Measurements from ENCODE around the gene OR2G3.

OR2G3 gene

GRCh38 chr1:247578946-247579460, 26.4 kb upstream of the OR2G3 start:
- TF ChIP-seq, protein P1, sequence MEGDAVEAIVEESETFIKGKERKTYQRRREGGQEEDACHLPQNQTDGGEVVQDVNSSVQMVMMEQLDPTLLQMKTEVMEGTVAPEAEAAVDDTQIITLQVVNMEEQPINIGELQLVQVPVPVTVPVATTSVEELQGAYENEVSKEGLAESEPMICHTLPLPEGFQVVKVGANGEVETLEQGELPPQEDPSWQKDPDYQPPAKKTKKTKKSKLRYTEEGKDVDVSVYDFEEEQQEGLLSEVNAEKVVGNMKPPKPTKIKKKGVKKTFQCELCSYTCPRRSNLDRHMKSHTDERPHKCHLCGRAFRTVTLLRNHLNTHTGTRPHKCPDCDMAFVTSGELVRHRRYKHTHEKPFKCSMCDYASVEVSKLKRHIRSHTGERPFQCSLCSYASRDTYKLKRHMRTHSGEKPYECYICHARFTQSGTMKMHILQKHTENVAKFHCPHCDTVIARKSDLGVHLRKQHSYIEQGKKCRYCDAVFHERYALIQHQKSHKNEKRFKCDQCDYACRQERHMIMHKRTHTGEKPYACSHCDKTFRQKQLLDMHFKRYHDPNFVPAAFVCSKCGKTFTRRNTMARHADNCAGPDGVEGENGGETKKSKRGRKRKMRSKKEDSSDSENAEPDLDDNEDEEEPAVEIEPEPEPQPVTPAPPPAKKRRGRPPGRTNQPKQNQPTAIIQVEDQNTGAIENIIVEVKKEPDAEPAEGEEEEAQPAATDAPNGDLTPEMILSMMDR (conservative IDR thresholded peaks at IDR 0.05; ENCODE audit: low read length), result no peak
- no peak overlapping the region for H3K4me3 ChIP-seq (ENCODE audit: low read length)
- DNase-seq (ENCODE audit: low read depth), result no peak

DNA sequence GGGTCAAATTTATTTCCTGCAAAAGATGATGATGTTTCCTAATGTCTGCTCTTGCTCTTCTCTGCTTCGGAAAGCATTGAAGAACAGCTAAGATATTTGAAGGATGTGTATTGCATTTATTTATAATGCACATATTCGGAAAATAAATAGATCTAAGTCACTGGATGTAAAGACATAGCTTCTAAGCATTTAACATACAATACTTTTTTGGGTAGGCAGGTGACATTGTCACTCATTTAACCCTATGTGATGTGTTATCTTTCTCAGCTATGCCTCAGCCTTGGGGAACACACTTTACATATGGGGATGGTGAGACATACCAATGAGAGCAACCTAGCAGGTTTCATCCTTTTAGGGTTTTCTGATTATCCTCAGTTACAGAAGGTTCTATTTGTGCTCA, 17.3 kb upstream of the OR2G3 start, which contains the start of gene OR2G2:
OR2G2 (plus strand) TSS at position 301 of the 400 bp plus-strand sequence; CDS start at position 301, 0 bp downstream.
- H3K4me3 ChIP-seq (ENCODE audit: low read length), result no peak within 1 kb of the TSS
- TF ChIP-seq, protein P1 (conservative IDR thresholded peaks at IDR 0.05; ENCODE audit: low read length), result no peak
- no peak for DNase-seq (ENCODE audit: low read depth)

DNA sequence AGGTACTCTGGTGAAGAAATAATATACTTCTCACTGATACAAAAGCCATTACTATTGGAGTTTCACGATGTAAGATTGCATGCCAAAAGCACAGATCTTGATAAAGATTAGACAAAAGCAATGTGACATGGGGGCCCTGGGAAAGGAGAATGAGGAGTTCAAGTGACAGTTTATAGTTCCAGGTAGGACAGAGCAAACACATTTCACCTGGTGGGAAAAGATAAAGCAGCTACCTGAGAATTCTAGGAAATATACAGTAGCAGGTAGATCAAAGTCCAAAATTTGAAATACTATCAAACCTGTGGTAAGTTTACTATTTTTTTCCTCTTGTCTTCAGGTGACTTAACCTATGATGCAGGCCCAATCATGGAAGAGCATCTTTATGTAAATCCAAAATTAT, 8.0 kb downstream of the OR2G3 start:
- DNase-seq (ENCODE audit: low read depth), result no peak
- TF ChIP-seq, protein P1 (conservative IDR thresholded peaks at IDR 0.05; ENCODE audit: low read length), result no peak
- H3K4me3 ChIP-seq (ENCODE audit: low read length), result no peak overlapping the region

- H3K4me3 ChIP-seq (ENCODE audit: low read length), result no peak overlapping the region
- TF ChIP-seq, protein P1 (conservative IDR thresholded peaks at IDR 0.05; ENCODE audit: low read length), result no peak
- no peak for DNase-seq (ENCODE audit: low read depth)
Measured at GRCh38 chr1:247614625-247615024, 9.2 kb downstream of the OR2G3 start.

- TF ChIP-seq, protein P1 (conservative IDR thresholded peaks at IDR 0.05; ENCODE audit: low read length), result no peak
- DNase-seq (ENCODE audit: low read depth), result no peak
- H3K4me3 ChIP-seq (ENCODE audit: low read length), result no peak overlapping the region
Measured at GRCh38 chr1:247627951-247628350, 22.6 kb downstream of the OR2G3 start.

DNA sequence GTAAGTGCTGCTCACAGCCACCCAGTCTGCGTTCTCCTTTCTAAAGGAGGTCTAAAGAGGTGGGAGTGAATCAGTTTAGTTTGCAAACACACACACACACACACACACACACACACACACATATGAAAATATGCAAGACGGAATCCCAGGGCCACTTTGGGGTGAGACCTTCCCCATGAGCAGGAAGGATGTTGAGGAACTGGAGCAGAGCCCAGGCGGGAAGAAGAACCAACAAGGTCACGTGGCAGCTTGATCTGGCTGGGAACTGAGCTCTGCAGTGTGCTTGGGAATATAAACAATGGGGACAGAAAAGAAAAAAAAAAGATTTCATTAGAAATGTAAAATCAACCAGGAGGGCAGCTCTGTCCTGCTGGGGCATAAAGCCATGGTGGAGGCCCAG, 32.6 kb downstream of the OR2G3 start:
- no peak for DNase-seq (ENCODE audit: low read depth)
- TF ChIP-seq, protein P1 (conservative IDR thresholded peaks at IDR 0.05; ENCODE audit: low read length), result no peak
- H3K4me3 ChIP-seq (ENCODE audit: low read length), result no peak overlapping the region

DNA sequence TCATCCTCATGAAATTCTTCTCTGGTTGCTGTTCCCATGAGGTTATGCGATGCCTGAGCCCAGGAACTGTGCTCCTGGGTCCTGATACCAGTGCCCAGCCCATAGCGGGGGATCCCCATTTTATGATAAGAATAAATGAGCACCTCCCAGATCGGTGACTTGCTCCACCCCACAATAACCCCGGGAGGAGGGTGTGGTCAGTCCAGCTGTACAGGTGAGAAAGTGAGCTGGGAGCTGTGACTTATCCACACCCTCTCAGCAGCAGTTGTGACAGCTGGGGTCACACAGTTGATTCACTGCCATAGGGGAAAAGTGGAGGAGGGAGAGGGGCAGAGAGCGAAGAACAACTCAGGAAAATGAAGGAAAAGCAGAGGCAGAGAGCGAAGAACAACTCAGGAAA, 33.4 kb downstream of the OR2G3 start:
- DNase-seq (ENCODE audit: low read depth), result no peak
- H3K4me3 ChIP-seq (ENCODE audit: low read length), result no peak overlapping the region
- TF ChIP-seq, protein P1 (conservative IDR thresholded peaks at IDR 0.05; ENCODE audit: low read length), result no peak
